Loucy (cell line): ENCODE results near the gene POM121C.
"Not testable (repeated sequence)": the region's sequence is repeated elsewhere in the genome, so short reads cannot be mapped to it uniquely, and the experiment has no call there.

ENCODE experiments used
- EZH2phosphoT487 ChIP-seq: fragments of 200-600 bp; IDR thresholded peaks from 2 replicates; pipeline ENCODE4 v1.6.1; 2018; ENCODE audit warnings: antibody characterized with exemption, mild to moderate bottlenecking, moderate library complexity, borderline replicate concordance
- TF ChIP-seq, protein P1 (sequence below): fragments of 200-600 bp; sonication (generic); conservative IDR thresholded peaks from 2 replicates; pipeline ENCODE4 v1.5.1; 2014; ENCODE audit warnings: mild to moderate bottlenecking, antibody characterized with exemption, low read length

DNA sequence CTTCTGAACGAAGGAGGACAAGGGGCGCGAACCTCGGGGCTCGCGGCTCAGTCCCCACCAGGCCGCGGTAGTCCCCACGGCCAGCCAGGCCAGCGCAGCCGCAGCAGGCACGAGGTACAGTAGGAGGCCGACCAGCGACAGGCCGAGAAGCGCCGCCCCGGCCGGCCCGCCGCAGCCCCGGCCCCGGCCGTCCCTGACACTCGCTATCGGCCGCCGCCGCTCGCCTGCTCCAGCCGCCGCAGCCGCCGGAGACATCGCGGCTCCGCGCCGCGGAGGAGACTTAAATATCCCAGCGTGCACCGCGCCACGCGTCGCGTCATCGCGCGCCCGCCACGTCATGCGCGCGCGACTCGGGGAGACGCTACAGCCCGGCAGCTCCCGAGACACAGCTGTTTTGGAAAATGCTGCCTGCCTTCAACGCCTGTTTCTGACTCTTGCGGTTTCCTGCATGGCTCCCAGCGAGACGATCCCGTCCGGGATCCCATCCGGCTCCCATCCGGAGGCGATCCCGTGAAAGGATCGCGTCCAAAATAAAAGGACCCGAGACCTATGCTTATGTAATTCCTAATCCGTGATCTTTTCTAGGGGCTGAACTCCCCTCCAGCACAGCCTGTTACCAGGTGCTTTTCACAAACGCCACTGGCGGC lies 43.5 kb downstream of the POM121C start:
- TF ChIP-seq, protein P1, sequence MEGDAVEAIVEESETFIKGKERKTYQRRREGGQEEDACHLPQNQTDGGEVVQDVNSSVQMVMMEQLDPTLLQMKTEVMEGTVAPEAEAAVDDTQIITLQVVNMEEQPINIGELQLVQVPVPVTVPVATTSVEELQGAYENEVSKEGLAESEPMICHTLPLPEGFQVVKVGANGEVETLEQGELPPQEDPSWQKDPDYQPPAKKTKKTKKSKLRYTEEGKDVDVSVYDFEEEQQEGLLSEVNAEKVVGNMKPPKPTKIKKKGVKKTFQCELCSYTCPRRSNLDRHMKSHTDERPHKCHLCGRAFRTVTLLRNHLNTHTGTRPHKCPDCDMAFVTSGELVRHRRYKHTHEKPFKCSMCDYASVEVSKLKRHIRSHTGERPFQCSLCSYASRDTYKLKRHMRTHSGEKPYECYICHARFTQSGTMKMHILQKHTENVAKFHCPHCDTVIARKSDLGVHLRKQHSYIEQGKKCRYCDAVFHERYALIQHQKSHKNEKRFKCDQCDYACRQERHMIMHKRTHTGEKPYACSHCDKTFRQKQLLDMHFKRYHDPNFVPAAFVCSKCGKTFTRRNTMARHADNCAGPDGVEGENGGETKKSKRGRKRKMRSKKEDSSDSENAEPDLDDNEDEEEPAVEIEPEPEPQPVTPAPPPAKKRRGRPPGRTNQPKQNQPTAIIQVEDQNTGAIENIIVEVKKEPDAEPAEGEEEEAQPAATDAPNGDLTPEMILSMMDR, result not testable (repeated sequence)
- TF ChIP-seq EZH2phosphoT487, result not testable (repeated sequence)
